Measurements from ENCODE around the gene TM6SF1.
A peak's percentile ranks its signal among the peaks of the same experiment; 100 is the strongest.

Gene TM6SF1

GRCh38 chr15:83100097-83100646, 7.3 kb upstream of the TM6SF1 start:
- Histone ChIP-seq H3K27me3 (ENCODE audit: low read depth, low read length) (0 out of 2 replicates have a peak, but pooled peaks cover 2% of the 10 kb centered on the region), H3K27ac (ENCODE audit: low read length) (no peak overlapping the region), H2AFZ (ENCODE audit: low read depth, low read length) (no peak overlapping the region), H3K9ac (ENCODE audit: low read length) (no peak overlapping the region), H3K9me3 (ENCODE audit: insufficient read depth, low read length) (no peaks in the 10 kb centered on the region), H3K4me2 (ENCODE audit: low read length) (peak overlapping the region; percentile 44), H3K4me1 (ENCODE audit: low read length) (peaks cover 19% of the 10 kb centered on the region), H4K20me1 (ENCODE audit: insufficient read depth, low read length) (no peaks in the 10 kb centered on the region), H3K79me2 (ENCODE audit: low read length) (no peaks in the 10 kb centered on the region), H3K4me3 (ENCODE audit: low read length) (no peak overlapping the region), H3K36me3 (replicated peaks; ENCODE audit: low read depth, low read length) (no peaks in the 10 kb centered on the region)
- TF ChIP-seq, protein P1, sequence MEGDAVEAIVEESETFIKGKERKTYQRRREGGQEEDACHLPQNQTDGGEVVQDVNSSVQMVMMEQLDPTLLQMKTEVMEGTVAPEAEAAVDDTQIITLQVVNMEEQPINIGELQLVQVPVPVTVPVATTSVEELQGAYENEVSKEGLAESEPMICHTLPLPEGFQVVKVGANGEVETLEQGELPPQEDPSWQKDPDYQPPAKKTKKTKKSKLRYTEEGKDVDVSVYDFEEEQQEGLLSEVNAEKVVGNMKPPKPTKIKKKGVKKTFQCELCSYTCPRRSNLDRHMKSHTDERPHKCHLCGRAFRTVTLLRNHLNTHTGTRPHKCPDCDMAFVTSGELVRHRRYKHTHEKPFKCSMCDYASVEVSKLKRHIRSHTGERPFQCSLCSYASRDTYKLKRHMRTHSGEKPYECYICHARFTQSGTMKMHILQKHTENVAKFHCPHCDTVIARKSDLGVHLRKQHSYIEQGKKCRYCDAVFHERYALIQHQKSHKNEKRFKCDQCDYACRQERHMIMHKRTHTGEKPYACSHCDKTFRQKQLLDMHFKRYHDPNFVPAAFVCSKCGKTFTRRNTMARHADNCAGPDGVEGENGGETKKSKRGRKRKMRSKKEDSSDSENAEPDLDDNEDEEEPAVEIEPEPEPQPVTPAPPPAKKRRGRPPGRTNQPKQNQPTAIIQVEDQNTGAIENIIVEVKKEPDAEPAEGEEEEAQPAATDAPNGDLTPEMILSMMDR (IDR thresholded peaks at IDR 0.05; ENCODE audit: low read depth, low read length), result no peak
- no peak for TF ChIP-seq EZH2phosphoT487 (IDR thresholded peaks at IDR 0.05; ENCODE audit: low read depth)

DNA sequence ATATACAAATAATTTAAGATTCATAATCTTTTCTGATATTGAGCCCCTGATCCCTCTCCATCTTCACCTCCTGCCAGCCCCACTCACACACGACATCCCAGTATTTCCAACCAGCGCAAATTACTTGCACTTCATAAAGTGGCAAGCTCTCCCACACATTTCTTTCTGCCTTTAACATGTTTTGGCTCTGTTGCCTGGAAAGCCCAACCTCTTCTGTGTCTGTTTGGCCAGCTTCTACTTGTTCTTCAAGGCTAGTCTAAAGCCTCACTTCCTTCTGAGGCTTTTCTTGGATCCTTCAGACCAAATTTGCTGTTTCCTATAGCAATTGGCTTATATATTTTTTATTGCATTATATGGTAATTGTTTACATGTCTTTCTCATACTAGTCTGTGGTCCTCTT, 5.1 kb upstream of the TM6SF1 start:
- Histone ChIP-seq H3K4me1 (ENCODE audit: low read length) (peaks cover 21% of the 10 kb centered on the region), H3K4me2 (ENCODE audit: low read length) (no peak overlapping the region), H3K79me2 (ENCODE audit: low read length) (no peaks in the 10 kb centered on the region), H3K36me3 (replicated peaks; ENCODE audit: low read depth, low read length) (no peaks in the 10 kb centered on the region), H4K20me1 (ENCODE audit: insufficient read depth, low read length) (no peaks in the 10 kb centered on the region), H3K27me3 (ENCODE audit: low read depth, low read length) (0 out of 2 replicates have a peak, but pooled peaks cover 2% of the 10 kb centered on the region), H3K27ac (ENCODE audit: low read length) (no peak overlapping the region), H3K4me3 (ENCODE audit: low read length) (no peak overlapping the region), H3K9ac (ENCODE audit: low read length) (no peak overlapping the region), H2AFZ (ENCODE audit: low read depth, low read length) (no peak overlapping the region), H3K9me3 (ENCODE audit: insufficient read depth, low read length) (no peaks in the 10 kb centered on the region)
- TF ChIP-seq, protein P1 (IDR thresholded peaks at IDR 0.05; ENCODE audit: low read depth, low read length), result no peak
- TF ChIP-seq EZH2phosphoT487 (IDR thresholded peaks at IDR 0.05; ENCODE audit: low read depth), result no peak

DNA sequence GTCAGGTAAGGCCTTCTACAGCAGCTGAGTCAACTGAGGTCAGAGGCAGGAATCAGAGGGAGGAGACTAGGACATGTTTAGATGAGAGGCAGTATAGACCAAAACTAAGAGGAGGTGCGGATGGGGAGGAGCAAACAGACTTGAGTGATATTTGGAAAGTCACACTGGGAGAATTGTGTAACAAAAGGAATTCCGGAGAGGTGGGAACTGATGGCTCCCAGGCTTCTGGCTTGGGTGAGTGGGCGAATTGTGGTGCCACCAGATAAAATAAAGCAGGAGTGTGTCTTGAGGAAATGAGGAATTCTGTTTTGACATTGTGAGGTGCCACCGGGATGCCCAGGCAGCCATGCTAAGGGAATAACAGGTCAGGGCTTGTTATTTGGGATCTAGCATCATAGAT, 3.3 kb upstream of the TM6SF1 start:
- H3K27ac ChIP-seq (ENCODE audit: low read length), result no peak overlapping the region
- no peak overlapping the region for H3K9ac ChIP-seq (ENCODE audit: low read length)
- H2AFZ ChIP-seq (ENCODE audit: low read depth, low read length), result no peak overlapping the region
- H3K4me2 ChIP-seq (ENCODE audit: low read length), result no peak overlapping the region
- no peaks in the 10 kb centered on the region for H4K20me1 ChIP-seq (ENCODE audit: insufficient read depth, low read length)
- no peaks in the 10 kb centered on the region for H3K9me3 ChIP-seq (ENCODE audit: insufficient read depth, low read length)
- H3K4me1 ChIP-seq (ENCODE audit: low read length), result peaks cover 29% of the 10 kb centered on the region
- no peaks in the 10 kb centered on the region for H3K36me3 ChIP-seq (replicated peaks; ENCODE audit: low read depth, low read length)
- no peak overlapping the region for H3K4me3 ChIP-seq (ENCODE audit: low read length)
- H3K27me3 ChIP-seq (ENCODE audit: low read depth, low read length), result 0 out of 2 replicates have a peak, but pooled peaks cover 2% of the 10 kb centered on the region
- no peaks in the 10 kb centered on the region for H3K79me2 ChIP-seq (ENCODE audit: low read length)
- TF ChIP-seq, protein P1 (IDR thresholded peaks at IDR 0.05; ENCODE audit: low read depth, low read length), result no peak
- TF ChIP-seq EZH2phosphoT487 (IDR thresholded peaks at IDR 0.05; ENCODE audit: low read depth), result no peak

- Histone ChIP-seq H3K79me2 (ENCODE audit: low read length) (no peaks in the 10 kb centered on the region), H3K36me3 (replicated peaks; ENCODE audit: low read depth, low read length) (no peaks in the 10 kb centered on the region), H2AFZ (ENCODE audit: low read depth, low read length) (no peak overlapping the region), H3K4me1 (ENCODE audit: low read length) (peaks cover 21% of the 10 kb centered on the region), H3K4me3 (ENCODE audit: low read length) (no peak overlapping the region), H3K9ac (ENCODE audit: low read length) (no peak overlapping the region), H3K9me3 (ENCODE audit: insufficient read depth, low read length) (no peaks in the 10 kb centered on the region), H4K20me1 (ENCODE audit: insufficient read depth, low read length) (no peaks in the 10 kb centered on the region), H3K27me3 (ENCODE audit: low read depth, low read length) (0 out of 2 replicates have a peak, but pooled peaks cover 2% of the 10 kb centered on the region), H3K27ac (ENCODE audit: low read length) (no peak overlapping the region), H3K4me2 (ENCODE audit: low read length) (no peak overlapping the region)
- TF ChIP-seq EZH2phosphoT487 (IDR thresholded peaks at IDR 0.05; ENCODE audit: low read depth), result no peak
- TF ChIP-seq, protein P1 (IDR thresholded peaks at IDR 0.05; ENCODE audit: low read depth, low read length), result no peak
These were observed 2.0 kb upstream of the TM6SF1 start for GRCh38 chr15:83105440-83105839.

Data from OCI-LY3 (cell line).